Dedifferentiated amniotic fluid mesenchymal stem cell (primary cell): ENCODE measurements around the gene CLTCL1.

Experiments used
- DNase-seq: peaks from one replicate; pipeline ENCODE4 v3.0.0-alpha.2; 2016; ENCODE audit errors: extremely low spot score

CLTCL1 gene

DNA sequence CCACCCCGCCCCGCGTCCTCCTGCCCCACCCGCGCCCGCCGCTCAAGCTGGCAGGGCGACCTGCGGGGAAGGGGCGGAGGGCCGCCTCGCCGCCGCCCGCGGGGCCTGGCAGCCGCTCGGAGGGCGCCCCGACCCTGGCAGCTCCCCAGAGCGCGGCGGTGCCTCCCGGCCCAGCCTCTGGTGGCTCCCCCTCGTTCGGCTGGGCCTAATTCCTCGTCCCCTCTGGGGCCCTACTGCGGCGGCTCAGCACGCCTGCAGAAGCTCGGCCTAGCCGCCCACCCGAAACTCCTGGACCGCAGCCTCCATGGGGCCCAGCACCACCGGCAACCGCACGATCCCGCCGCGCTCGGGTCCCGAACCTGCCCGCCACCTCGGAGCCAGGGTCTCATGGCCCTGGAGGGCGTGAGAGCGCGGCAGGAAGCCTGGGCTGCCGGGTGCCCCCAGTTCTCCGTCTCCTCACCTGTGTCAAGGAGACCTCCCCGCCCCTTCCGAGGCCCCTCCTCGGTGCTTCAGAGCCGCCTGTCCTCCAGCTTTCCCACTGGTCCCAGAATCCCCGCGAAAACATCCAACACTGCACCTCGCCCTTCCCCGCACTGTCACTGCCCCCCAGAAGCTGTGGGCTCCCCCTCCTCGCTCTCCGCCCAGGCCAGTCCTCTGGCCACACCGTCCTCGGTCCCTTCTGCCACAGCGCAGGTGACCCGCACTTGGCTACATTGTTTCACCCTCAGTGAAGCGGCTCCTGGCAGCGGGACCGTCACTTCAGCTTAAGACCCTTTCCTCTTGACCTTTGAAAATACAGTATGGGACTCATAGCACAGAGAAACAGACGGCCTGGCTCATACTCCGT, 140.8 kb downstream of the CLTCL1 start:
- no peak for DNase-seq

DNA sequence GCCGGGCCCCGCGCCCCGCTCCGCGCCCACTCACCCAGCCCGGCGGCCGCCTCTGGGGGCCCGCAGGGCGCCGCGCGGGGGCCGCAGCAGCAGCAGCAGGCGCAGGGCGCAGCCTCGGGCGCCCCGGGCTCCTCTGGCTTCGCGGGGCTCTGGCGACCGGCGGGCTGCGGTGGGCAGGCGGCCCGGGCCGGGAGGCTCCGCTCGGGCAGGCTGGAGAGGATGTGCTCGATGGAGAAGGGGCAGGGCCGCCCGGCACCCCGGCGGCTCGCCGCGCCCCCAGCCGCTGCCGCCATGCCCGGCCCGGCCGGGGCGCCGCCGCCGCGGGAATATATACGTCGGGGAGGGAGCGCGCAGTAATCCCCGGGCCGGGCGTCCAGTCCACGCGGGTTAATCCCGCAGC, 141.5 kb downstream of the CLTCL1 start, which contains the start of gene GSC2:
Gene GSC2, minus strand, starts transcription at position 302 of the 400 bp plus-strand sequence. Its CDS starts 9 bp downstream, at position 293.
- DNase-seq: no peak

DNA sequence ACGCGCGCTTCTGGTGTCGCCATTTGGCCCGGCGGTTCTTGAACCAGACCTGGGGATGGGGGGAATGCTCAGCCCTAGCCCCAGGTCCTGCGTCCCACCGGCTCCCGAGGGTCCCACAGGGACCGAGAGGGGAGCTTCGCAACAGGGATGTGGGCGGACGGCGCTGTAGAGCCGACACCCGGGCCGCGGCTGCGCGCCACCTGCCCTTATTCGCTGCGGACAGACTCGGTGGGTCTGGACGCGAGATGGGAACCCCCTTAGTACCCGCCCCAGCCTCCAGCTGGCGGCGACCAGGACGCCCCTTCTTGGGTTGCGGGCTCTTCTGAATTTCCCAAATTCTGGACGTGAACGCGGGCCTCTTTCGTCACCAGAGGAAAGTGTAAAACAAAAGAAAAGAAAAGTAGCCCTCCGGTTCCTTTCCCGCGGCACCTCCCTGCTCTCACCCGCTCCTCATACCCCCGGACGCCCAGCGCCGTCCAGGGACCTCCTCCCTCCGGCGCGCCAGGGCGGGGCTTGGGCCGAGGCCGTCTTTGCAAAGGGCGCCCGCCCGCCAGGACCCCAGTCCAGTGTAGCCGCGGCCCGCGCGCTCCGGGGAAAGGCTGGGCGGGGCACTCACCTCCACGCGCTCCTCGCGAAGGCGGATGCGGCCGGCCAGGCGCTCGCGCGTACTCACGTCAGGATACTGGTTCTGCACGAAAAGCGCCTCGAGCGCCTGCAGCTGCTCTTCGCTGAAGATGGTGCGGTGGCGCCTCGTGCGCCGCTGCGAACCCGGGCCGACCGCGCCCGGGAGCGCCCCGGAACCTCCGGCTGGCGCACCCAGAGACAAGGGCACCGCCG, 142.3 kb downstream of the CLTCL1 start:
- DNase-seq: no peak

DNA sequence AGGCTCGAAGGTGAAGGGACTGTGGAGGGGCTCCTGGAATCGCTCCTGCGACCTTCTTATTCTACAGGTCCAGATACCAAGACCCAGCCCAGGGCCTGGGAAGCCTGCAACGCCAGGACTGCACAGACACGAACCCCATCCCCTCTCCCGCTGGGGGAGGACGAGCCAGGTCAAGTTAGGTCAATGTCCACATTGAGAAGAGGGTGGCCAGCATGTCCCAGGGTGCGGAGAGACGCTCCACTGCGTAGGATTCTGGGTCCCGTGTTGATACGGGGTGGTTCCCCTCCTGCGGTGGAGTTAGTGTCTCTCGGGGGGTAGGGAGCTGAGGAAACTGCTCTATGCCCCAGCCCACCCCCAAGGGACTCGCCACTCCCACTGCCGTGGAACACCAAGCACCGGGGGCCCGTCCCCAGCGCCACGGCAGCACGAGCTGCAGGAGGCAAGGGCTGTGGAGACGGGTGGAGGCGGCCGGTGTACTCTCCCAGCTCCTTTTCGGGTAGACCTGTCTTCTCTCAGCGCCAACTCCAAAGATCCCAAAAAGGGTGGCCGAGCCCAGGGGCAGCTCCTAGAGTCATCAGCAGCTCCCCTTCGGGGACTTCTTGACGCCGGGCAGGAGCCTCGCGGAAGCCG, 143.0 kb downstream of the CLTCL1 start:
- no peak for DNase-seq

DNA sequence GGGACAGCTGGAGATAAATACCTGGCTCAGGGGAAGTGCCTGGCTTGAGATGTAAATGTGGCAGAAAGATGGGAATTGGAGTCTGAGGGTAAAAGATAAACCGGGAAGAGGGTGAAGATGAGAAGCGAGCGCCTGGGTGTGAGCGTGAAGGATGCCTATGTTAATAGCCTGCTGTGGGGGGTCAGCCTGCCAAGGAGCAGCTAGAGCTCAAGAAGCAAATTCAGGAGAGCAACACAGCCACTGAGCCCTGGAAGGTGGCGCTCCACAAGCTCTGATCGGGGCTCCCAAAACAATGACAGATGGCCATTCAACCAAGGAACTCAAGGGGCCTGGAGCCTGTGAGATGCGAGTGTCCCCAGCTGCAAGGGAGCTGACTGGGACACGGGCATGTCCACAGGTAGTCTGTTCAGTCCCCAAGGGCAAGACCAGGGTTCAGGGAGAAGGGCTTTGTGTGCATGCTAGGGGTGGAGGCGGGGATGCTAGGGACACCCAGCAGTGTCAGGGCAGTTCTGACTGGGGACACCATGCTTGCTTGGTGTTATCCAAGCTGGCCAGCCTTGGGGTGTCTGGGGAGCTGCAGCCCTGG, 144.2 kb downstream of the CLTCL1 start:
- DNase-seq: no peak

DNA sequence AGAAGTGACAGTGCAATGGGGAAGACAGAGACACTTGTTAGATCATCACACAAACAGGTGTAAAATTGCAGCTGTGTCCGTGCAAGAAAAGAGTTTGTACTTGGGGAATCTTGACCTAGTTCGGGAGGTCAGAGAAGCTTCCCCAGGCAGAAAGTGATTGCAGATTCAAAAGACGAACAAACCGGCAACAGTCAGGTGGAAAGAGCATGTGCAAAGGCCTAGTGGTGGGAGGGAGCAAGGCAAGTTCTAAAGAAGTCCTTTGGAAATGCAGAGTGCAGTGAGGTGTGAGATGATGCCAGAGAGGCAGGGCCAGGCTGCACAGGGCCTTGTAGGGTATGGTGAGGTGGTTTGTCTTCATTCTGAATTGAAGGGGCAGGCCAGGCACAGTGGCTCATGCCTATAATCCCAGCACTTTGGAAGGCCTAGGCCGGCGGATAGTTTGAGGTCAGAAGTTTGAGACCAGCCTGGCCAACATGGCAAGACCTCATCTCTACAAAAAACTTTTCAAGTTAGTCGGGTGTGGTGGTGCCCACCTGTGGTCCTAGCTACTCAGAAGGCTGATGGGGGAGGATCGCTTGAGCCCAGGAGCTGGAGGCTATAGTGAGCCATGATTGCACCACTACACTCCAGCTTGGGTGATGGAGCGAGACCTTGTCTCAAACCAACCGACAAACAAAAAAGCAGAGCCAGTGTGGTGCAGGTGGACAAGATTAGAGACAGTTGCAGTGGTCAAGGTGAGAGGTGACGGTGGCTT, 145.1 kb downstream of the CLTCL1 start:
- DNase-seq: no peak

DNA sequence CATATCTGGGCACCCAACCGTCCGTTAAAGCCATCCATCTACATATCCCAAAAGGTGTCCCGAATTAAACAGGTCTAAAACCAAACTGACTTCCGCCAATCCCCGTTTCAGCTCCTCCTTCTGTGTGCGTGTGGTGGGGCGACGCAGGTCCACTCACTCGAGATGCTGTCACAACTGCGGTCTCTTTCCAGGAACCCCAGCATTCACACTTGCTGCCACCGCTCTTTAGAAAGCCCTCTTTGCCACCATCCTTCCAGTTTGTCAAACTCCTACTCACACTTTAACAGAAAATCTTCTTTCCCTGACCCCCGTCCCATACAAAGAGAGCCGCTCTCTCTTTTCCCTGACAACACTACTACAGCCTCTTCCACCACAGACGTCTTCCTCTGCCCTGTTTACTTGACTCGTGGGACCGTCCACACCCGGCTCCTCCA, 147.5 kb downstream of the CLTCL1 start:
- DNase-seq: no peak

DNA sequence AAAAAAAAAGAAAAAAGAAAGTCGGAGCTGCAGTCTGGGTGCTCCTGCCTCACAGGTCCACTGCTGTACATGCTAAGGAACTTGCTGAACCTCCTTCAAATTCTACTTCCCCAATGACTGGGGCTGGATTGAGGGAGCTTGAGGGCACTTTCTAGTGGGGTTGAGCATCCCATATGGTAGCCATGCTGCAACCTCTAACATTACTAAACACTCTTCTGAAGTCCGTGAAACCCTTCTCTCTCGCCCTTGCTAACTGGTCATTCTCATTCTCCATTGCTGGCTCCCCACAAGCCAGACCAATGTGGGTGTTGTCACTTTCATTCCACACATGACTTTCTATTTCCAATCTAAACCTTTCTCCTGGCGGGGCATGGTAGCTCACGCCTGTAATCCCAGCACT, 148.3 kb downstream of the CLTCL1 start:
- DNase-seq: no peak

DNA sequence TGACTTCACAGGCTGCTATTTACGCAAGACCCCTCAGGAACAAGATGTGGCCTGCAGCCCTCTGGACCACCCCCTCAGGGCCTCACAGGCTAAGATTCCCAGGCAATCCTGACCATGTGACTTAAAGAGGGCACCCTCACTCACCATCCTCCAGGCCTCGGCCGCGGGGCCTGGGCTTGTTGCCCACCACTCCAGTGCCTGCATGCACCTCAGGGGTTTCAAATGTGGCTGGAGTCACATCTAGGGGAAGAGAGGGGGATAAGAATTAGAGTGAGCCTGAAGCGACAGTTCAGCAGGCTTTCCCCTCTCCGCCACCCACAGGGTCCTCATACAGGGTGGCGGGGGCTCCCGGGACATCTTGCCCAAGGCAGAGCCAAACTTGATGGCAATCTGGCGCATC, 149.1 kb downstream of the CLTCL1 start:
- no peak for DNase-seq

DNA sequence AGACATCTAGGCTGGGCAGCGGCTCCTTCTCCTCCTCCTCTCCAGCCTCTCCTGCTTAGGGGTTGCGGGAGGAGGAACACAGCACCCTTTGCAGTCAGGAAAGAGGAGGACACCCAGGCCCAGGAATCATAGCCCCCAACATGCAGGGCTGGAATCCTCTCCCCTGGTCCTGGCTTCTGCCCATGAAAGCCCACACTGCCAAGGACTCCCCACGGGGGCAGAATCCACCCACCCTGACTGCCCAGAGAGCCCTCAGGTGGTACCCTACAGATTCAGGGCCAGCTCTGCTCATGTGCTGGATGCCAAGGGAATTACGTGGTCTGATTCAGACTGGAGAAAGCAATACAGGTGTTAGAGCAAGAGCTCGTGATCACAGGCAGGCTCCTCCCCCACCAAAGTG, 151.5 kb downstream of the CLTCL1 start:
- no peak for DNase-seq

DNA sequence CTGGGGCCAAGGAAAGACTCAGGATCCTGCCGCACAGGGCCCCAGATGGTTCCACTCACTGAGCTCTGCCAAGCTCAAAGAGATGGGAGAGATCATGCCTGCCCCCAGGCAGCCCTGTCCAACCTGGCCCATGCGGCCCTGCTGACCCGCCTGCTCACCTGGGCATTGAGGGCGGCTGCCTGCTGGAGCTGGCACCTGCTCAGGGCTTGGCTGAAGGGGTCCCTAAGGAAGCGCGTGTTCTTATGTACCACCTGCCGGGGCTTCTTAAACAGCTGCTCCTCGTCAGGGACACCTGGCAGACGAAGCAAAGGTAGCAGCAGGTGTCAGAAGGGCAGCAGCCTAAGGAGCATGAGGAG, 152.5 kb downstream of the CLTCL1 start:
- DNase-seq: no peak

DNA sequence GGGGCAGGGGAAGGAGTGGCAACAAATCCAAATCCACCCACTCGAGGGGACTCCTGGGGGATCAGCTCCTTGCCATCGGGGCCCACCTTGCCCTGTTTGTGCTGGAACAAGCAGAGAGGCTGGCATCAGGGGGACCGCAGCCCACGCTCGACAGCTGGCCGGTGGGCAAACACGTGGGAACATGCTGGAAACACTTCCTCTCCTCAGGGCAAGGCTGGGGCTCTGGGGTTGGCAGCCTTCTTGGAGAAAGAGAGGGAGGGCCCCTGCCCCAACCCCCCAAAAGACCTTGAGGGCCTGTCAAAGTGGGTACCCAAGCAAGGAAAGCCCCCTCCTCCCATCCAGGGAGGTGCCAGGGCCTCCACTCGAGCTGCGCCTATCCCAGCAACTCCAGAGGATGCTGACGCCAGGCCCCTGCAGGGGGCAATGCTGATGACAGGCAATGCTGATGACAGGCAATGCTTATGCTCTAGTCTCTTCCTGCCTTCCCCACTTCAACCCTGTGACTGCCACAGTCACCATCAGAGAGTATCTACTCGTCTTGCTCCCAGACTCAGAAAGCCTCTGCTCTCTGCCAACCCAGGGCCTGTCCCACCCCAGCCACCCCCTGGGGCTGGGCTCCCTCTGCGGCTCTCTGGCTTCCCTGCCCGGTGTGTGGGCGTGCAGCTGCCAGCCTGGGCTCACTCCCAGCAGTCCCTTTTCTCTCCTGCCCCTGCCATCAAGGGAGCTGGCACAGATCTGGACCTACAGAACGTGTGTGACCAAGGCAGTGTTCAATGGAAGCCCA, 153.1 kb downstream of the CLTCL1 start:
- DNase-seq: no peak

DNA sequence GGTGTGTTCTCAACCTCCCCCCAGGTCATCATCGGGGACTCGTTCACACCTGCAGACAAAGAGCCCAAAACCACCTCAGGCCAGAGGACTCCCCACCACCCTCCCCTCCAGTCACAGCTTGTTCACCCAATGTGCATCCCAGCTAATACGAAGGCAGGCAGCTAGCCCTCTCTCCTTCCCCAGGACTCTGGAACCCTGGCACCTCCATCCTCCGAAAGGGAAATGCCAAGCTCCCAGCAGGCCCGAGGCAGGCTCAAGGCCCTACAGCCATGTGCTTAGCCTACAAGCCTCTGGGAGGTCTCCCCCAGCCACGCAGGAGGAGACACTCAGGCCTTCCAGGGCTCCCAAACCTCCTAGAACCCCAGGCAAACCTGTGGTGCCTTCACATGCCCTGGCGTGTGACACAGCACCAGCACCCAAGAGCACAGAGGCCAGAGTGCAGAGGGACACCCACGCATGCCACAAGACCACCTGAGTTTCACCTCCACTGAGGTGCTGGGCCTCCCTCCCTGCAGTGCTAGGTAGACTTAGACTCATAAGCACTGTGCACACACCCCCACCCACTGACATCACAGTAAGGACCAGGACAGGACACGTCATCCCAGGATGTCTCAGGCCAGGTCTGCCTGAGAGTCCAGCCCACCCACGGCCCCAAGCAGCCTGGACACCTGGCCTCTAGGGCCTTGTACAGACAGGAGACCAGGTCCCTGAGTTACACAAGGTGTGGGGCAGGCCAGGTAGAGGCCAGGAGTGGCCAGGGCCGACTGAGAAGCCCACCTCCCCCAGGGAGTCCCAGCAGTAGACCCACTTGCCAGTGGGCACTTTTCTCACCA, 153.9 kb downstream of the CLTCL1 start:
- no peak for DNase-seq

DNA sequence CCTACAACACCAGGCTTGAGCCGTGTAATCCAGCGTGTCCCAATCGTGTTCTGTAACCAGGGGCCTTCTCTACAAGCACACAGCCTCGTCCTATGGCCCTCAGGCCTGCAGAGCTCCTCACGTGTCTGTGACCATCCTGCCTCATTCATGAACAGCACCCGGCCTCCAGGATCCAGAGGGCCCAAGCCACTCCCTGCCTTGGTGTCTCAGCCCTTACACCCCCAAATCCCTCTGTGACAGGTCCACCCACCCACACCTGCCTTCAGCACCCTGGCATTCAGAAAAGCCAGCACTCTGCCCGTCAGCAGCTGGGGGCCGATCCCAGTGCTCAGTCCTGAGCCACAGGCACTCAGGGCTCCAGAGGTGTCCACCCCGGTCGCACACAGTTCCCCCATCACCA, 154.6 kb downstream of the CLTCL1 start:
- no peak for DNase-seq

DNA sequence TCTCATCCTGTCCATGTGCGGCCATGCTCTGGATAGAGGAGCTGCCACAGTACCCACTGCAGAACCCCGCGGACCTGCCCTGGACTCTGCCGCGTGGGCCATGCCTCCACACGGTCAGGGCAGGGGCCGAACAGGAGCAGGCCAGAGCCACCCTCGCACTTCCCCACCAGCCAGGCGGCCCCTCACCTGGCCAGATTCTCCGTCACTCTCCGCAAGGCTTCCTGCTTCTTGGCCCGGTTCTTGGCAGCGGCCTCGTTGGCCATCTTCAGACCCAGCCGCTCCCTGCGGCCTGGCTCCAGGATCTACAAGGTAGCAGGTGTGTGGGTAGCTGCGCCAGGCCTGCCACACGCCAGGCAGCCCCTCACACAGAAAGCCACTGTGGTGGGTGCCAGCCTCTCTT, 156.6 kb downstream of the CLTCL1 start:
- no peak for DNase-seq

DNA sequence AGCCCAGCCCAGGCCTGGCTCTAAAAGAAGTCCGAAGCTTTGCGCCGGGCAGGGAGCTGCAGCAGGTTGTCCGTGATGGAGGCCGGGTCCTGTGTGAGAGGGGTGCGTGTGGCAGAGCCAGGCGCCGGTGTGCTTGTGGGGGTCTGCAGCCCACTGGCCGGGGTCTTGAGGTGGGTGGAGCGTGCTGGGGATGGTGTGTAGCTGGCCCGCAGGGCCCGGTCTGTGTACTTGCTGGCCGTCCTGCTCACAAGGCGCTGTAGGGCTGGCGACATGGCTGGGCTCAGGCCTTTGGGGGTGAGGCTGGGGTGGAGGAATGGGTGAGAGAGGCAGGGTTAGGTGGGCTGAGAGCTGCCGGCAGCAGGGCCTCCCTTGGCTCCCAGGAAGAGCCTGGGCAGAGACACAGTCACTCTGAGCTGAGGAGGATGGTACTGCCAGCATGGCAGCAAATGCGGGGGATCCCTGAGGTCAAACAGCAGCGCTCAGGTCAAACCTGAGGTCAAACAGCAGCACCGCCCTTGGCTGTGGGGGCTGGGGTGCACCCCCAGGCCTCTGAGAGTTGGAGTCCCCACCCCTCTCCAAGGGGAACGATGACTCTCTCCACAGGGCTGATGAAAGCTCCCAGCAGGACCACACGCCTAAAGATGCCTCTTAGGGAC, 157.2 kb downstream of the CLTCL1 start:
- DNase-seq: no peak

DNA sequence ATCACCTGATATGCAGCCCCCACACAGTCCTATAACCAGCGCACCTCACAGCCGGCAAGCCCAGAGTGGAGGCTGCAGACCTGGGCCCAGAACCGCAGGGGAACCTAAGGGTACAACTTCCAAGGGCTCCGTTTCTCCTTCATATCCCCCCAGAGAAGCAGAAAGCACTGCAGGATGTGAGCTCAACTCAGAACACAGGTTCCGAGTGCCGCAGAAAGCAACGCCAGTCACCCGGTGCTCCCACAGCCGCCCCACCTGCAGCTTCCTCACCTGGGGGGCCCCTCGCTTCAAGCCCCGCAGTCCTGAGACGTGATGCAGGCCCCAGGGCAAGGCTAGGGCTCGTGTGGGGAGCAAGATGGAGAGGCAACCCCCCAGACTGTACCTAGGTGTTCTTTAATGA, 158.0 kb downstream of the CLTCL1 start:
- no peak for DNase-seq

DNA sequence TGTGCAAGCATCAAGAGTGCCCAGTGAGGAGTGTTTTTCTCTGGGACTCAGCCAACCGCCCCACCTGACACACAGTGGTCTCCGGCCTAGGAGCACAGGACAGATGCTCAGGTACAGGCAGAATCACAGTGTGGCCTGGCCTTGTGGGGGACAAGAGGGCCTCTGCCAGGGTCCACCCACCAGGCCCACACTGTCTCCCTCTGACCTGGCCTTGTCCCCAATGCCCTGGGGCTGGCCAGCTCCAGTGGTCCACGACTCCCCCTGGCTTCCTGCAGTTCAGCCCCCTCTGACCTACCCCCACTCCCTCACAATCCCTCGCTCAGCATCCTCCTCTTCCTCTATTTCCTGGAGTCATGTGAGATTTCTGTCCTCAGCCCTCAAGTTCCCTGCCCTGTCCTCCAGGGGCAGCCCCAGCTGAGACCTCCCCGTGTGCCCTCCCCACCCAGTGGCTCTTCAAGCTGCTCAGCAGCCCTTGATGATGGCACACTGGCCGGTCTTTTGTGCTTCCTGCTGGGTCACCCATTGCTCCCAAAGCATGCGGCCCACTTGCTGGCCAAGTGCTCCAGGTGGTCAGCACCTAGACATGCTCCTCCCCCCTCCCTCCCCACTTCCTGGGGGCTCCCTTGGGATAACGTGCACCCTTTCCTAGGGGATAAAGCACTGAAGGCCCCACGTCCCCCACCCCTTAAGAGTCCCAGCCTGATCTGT, 158.7 kb downstream of the CLTCL1 start:
- no peak for DNase-seq

DNA sequence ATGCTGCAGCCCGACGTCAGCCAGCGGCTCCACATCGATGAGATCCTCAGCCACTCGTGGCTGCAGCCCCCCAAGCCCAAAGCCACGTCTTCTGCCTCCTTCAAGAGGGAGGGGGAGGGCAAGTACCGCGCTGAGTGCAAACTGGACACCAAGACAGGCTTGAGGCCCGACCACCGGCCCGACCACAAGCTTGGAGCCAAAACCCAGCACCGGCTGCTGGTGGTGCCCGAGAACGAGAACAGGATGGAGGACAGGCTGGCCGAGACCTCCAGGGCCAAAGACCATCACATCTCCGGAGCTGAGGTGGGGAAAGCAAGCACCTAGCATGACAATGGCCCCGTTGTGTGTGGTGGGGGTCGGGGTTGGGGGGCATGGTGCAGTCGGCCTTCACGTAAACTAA, 159.4 kb downstream of the CLTCL1 start:
- no peak for DNase-seq
